Suprapubic skin (tissue), 4 donors: Measurements from ENCODE around the gene NDUFA3. TPM values are rescaled to one million over a fixed set of nuclear protein-coding genes. Genes with fewer than 3 reads are reported as not detected.

ENCODE experiments used
- DNase-seq, 2 donors: peaks; one replicate each; pipeline ENCODE4 v3.0.0-alpha.2; 2019; ENCODE audit warnings: low spot score in 2 of 2
- H3K27ac ChIP-seq: fragments of 200-600 bp; sonication (generic); one replicate; pipeline ENCODE4 v1.5.1; 2019
- H3K27me3 ChIP-seq: fragments of 200-600 bp; sonication (generic); one replicate; pipeline ENCODE4 v1.5.1; 2019
- H3K36me3 ChIP-seq: fragments of 200-600 bp; sonication (generic); one replicate; pipeline ENCODE4 v1.5.1; 2019
- H3K4me1 ChIP-seq: fragments of 200-600 bp; sonication (generic); one replicate; pipeline ENCODE4 v1.5.1; 2019
- H3K4me3 ChIP-seq: fragments of 200-600 bp; sonication (generic); one replicate; pipeline ENCODE4 v1.5.1; 2019; ENCODE audit warnings: mild to moderate bottlenecking
- H3K9me3 ChIP-seq: fragments of 200-600 bp; sonication (generic); one replicate; pipeline ENCODE4 v1.5.1; 2019
- EP300 ChIP-seq: sonication (generic); formaldehyde crosslinking; IDR thresholded peaks from one replicate; pipeline ENCODE4 v1.6.1; 2017; ENCODE audit warnings: antibody characterized with exemption
- POLR2A ChIP-seq, 2 donors: fragments of 450-650 bp; IDR thresholded peaks; one replicate each; pipeline ENCODE4 v1.6.1; 2017; ENCODE audit warnings: antibody characterized with exemption in 2 of 2, mild to moderate bottlenecking in 2 of 2, moderate library complexity in 2 of 2
- POLR2AphosphoS5 ChIP-seq, 3 donors: sonication (generic); formaldehyde crosslinking; IDR thresholded peaks; one replicate each; pipeline ENCODE4 v1.6.1; 2017; ENCODE audit warnings: antibody characterized with exemption in 3 of 3
- WGBS: methylation state at CpG from one replicate; pipeline ENCODE4 v1.1.5; 2018; 5-methylcytosine and 5-hydroxymethylcytosine counted together
- total RNA-seq, 4 donors: library from RNA; depleted of rRNA; stranded (reverse); fragments of >200 nt; gene quantifications; one replicate each; pipeline ENCODE4 v1.1.0, GENCODE V29; 2016
- TF ChIP-seq, protein P1 (sequence below), 2 donors: fragments of 200-600 bp in 1 of 2; fragments of 450-650 bp in 1 of 2; sonication (generic) in 1 of 2; IDR thresholded peaks; one replicate each; pipeline ENCODE4 v1.5.1; 2016 to 2019; ENCODE audit warnings: antibody characterized with exemption in 2 of 2, mild to moderate bottlenecking in 1 of 2, moderate library complexity in 1 of 2

NDUFA3 gene
- total RNA-seq, 4 donors from 2014 or later, result 23.1 to 71.9 (median 46.4) TPM

DNA sequence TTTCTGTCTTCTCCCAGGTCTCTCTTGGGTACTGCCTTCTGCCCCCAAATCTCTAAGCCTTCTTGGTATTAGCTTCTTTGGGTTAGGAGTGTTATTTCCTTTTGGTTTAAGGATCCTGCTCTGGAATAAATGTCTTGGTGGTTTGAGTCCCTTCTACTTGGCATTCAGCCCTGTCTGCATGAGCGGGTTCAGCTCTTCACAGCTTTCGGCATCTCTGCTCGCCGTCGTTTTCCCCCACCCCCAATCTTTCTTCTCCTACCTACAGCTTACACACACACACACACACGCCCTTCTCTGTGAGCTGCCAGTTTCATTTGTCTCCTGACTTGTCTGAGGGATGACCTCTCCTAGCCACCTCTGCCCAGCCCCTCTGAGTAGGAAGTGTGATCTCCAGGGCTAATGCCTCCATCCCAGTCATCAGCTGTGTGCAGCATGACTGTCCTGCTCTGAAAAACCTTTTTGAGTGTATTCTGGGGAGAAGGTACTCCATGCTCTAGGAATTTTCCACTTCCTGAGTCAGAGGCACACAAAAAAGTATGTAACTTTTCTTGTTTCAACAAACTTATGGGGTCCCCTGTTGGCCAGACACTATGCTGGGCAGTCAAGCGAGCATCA is 39.6 kb downstream of the NDUFA3 start:
- WGBS, result 84% methylated on average over 7 of the region's 7 CpGs
- Histone ChIP-seq H3K4me3 (no peak overlapping the region), H3K36me3 (peaks cover 63% of the 10 kb centered on the region), H3K27me3 (no peaks in the 10 kb centered on the region), H3K4me1 (peaks cover 31% of the 10 kb centered on the region), H3K27ac (no peak overlapping the region), H3K9me3 (no peaks in the 10 kb centered on the region)
- no peak for TF ChIP-seq POLR2AphosphoS5 (IDR thresholded peaks at IDR 0.05)
- no peak for TF ChIP-seq EP300
- TF ChIP-seq, protein P1, sequence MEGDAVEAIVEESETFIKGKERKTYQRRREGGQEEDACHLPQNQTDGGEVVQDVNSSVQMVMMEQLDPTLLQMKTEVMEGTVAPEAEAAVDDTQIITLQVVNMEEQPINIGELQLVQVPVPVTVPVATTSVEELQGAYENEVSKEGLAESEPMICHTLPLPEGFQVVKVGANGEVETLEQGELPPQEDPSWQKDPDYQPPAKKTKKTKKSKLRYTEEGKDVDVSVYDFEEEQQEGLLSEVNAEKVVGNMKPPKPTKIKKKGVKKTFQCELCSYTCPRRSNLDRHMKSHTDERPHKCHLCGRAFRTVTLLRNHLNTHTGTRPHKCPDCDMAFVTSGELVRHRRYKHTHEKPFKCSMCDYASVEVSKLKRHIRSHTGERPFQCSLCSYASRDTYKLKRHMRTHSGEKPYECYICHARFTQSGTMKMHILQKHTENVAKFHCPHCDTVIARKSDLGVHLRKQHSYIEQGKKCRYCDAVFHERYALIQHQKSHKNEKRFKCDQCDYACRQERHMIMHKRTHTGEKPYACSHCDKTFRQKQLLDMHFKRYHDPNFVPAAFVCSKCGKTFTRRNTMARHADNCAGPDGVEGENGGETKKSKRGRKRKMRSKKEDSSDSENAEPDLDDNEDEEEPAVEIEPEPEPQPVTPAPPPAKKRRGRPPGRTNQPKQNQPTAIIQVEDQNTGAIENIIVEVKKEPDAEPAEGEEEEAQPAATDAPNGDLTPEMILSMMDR (IDR thresholded peaks at IDR 0.05), result no peak
- TF ChIP-seq POLR2A (IDR thresholded peaks at IDR 0.05), result no peak
- DNase-seq, result no peak

DNA sequence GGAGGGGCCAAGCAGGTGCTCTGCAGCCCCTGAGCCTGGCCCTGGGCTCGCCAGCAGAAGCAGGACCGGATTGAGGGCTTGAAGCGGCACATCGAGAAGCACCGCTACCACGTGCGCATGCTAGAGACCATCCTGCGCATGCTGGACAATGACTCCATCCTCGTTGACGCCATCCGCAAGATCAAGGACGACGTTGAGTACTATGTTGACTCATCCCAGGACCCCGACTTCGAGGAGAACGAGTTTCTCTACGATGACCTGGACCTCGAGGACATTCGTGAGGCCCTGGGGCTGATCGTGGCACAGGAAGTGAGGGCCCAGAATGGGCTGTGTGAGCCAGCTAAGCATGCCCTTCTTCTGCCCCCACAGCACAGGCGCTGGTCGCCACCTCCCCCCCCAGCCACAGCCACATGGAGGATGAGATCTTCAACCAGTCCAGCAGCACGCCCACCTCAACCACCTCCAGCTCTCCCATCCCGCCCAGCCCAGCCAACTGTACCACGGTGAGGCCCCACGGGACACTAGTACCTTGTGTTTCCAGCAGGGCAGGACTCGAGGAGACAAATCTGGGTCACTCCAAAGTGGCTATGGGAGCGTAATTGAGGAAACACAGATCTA is 43.0 kb downstream of the NDUFA3 start:
- Histone ChIP-seq H3K4me3 (no peak overlapping the region), H3K36me3 (peaks cover 89% of the 10 kb centered on the region), H3K9me3 (no peaks in the 10 kb centered on the region), H3K27ac (no peak overlapping the region), H3K4me1 (peaks cover 5% of the 10 kb centered on the region), H3K27me3 (no peaks in the 10 kb centered on the region)
- TF ChIP-seq EP300, result no peak
- no peak for TF ChIP-seq POLR2AphosphoS5 (IDR thresholded peaks at IDR 0.05)
- TF ChIP-seq, protein P1 (IDR thresholded peaks at IDR 0.05), result no peak
- no peak for TF ChIP-seq POLR2A (IDR thresholded peaks at IDR 0.05)
- 94% methylated on average over 20 of the region's 28 CpGs for WGBS
- DNase-seq, result no peak

DNA sequence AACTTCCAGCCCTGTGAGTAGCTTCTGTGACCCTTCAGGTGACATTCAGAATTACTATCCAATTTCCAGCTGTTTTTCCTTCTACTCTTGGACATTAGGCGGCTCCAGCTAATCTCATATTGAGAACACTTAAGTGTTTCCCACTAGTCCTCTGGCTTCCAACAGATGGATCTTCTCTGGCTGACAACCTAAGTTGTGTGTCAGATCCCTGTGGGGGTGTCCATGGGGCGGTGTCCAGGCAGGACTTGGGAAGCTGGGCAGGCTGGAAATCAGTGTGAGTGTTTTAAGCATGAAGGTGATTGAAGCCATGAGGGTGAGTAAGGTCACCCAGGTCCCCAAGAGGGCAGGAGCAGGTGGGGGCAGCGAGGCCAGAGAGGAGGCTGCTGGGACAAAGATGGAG is 45.0 kb downstream of the NDUFA3 start:
- no peaks in the 10 kb centered on the region for H3K4me1 ChIP-seq
- no peak overlapping the region for H3K27ac ChIP-seq
- H3K9me3 ChIP-seq, result no peaks in the 10 kb centered on the region
- TF ChIP-seq POLR2AphosphoS5 (IDR thresholded peaks at IDR 0.05) (no peak), POLR2A (IDR thresholded peaks at IDR 0.05) (no peak), EP300 (no peak)
- TF ChIP-seq, protein P1 (IDR thresholded peaks at IDR 0.05), result no peak
- no peaks in the 10 kb centered on the region for H3K27me3 ChIP-seq
- 94% methylated on average over 3 of the region's 3 CpGs for WGBS
- no peak overlapping the region for H3K4me3 ChIP-seq
- DNase-seq, result no peak
- H3K36me3 ChIP-seq, result peaks cover 100% of the 10 kb centered on the region

DNA sequence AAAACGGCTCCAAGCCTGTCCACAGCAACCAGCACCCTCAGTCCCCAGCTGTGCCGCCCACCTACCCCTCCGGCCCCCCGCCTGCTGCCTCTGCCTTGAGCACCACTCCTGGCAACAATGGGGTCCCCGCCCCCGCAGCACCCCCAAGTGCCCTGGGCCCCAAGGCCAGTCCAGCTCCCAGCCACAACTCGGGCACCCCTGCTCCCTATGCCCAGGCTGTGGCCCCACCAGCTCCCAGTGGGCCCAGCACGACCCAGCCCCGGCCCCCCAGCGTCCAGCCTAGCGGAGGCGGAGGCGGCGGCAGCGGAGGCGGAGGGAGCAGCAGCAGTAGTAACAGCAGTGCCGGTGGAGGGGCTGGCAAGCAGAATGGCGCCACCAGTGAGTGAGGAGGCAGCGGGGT is 45.5 kb downstream of the NDUFA3 start:
- no peaks in the 10 kb centered on the region for H3K4me1 ChIP-seq
- H3K4me3 ChIP-seq, result no peak overlapping the region
- H3K27ac ChIP-seq, result no peak overlapping the region
- no peak for DNase-seq
- H3K9me3 ChIP-seq, result no peaks in the 10 kb centered on the region
- H3K27me3 ChIP-seq, result no peaks in the 10 kb centered on the region
- H3K36me3 ChIP-seq, result peaks cover 100% of the 10 kb centered on the region
- TF ChIP-seq POLR2AphosphoS5 (IDR thresholded peaks at IDR 0.05), result no peak
- TF ChIP-seq, protein P1 (IDR thresholded peaks at IDR 0.05), result no peak
- no peak for TF ChIP-seq POLR2A (IDR thresholded peaks at IDR 0.05)
- 87% methylated on average over 6 of the region's 19 CpGs for WGBS

DNA sequence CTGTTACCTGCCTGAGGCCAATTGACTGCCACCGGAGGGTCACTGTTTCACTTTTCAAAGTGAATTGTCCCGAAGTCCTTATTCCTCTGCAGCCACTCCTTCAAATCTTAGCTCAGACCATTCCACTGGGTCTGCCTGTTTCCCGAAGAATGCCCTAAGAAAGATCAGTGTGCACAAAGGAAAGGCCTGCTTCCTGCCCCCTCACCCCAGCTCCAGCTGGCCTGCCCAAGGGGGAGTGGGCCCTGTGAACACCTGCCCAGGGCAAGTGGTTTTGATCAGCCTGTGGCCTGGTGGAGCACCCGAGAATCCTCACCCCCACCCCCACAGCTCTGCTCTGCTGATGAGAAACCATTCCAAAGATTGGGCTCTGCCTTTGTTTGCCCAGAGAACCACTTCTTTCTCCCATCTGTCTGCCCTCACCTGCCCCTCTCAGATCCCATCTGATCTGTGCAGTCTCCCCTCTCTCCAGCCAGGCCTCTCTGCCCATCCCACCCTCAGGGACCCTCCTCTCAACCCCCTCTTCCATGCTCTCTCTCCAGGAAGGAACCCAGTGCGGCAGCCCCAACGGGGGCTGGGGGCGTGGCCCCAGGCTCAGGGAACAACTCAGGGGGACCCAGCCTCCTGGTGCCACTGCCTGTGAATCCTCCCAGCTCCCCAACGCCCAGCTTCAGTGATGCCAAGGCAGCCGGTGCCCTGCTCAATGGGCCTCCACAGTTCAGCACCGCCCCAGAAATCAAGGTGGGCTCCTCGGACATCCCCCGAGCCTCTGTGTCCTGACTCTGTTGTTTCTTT is 46.6 kb downstream of the NDUFA3 start:
- WGBS, result 81% methylated on average over 12 of the region's 12 CpGs
- H3K27me3 ChIP-seq, result no peaks in the 10 kb centered on the region
- TF ChIP-seq, protein P1 (IDR thresholded peaks at IDR 0.05), result no peak
- TF ChIP-seq EP300, result no peak
- TF ChIP-seq POLR2AphosphoS5 (IDR thresholded peaks at IDR 0.05), result no peak
- TF ChIP-seq POLR2A (IDR thresholded peaks at IDR 0.05), result no peak
- DNase-seq, result no peak
- H3K36me3 ChIP-seq, result peaks cover 100% of the 10 kb centered on the region
- no peak overlapping the region for H3K4me3 ChIP-seq
- no peaks in the 10 kb centered on the region for H3K9me3 ChIP-seq
- H3K4me1 ChIP-seq, result no peaks in the 10 kb centered on the region
- H3K27ac ChIP-seq, result no peak overlapping the region
